GDM1 (cell line): ENCODE data around the gene PRDX1.
"Not testable (repeated sequence)": the region's sequence is repeated elsewhere in the genome, so short reads cannot be mapped to it uniquely, and the experiment has no call there.

Experiments used
- DNase-seq: peaks from one replicate; lab custom pipeline; 2025; lab: John Stamatoyannopoulos, UW

PRDX1 gene

DNA sequence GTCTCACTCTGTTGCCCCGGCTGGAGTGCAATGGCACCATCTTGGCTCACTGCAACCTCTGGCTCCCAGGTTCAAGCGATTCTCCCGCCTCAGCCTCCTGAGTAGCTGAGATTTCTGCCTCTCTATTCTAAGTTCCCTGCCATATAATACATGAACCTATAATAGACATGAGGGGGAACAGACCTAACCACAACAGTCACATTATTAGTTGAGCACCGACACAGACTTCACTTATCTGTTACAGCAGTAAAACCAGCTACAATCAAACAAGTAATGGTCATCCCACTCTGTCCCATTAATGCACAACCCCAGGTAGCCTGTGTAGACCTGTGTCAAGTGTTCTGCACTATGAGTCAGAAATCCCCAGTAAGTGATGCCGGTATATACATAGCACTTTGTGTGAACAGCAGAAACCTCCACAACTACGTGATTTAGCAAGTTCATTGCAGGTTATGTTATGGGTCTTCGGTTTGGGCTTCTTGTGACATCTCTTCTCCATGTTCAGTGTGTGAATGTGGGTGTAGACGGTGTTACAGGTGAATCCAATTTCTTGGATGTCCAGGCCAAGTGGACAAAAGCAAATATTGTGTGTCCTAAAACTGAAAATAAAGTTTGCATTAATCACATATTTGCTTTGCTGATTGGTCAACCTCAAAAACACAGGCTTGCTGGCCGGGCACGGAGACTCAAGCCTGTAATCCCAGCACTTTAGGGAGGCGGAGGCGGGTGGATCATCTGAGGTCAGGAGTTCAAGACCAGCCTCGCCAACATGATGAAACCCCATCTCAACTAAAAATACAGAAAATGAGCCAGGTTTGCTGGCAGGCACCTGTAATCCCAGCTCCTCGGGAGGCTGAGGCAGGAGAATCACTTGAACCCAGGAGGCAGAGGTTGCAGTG is 18.0 kb downstream of the PRDX1 start:
- no peak for DNase-seq

GRCh38 chr1:45501505-45501859 is 20.2 kb downstream of the PRDX1 start:
- no peak for DNase-seq

DNA sequence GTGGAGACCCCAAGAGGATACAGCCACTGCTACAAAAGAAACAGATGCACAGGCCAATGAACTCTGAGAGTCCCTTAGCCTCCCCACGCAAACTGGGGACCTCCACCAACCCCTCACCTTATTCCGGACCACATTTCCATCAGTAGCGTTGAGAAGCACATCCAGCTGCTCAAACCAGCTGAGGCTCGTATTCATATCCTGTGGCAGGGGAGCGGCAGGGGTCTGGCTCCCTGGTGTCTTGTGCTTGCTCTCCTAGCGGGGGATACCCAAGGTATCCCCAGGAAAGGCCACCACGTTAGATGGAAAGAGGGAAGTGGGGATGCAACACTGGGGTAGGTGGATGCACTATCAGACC is 22.3 kb downstream of the PRDX1 start:
- DNase-seq, result no peak

- no peak for DNase-seq
Observed at GRCh38 chr1:45498279-45498678, 23.4 kb downstream of the PRDX1 start.

GRCh38 chr1:45493116-45493697 is 28.5 kb downstream of the PRDX1 start:
- DNase-seq, result peak; percentile 20

DNA sequence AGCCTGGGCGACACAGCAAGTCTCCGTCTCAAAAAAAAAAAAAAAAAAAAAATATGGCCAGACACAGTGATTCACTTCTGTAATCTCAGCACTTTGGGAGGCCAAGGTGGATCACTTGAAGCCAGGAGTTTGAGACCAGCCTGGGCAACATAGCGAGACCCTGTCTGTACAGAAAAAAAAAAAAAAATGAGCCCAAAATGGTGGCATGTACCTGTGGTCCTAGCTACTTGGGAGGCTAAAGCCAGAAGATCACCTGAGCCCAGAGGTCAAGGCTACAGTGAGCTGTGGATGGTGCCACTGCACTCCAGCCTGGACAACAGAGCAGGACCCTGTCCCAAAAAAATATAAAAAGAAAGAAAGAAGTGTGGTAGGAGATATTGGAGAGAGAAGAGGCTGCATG is 29.0 kb downstream of the PRDX1 start:
- DNase-seq, result no peak

GRCh38 chr1:45491487-45492260 is 30.0 kb downstream of the PRDX1 start:
- DNase-seq, result no peak

DNA sequence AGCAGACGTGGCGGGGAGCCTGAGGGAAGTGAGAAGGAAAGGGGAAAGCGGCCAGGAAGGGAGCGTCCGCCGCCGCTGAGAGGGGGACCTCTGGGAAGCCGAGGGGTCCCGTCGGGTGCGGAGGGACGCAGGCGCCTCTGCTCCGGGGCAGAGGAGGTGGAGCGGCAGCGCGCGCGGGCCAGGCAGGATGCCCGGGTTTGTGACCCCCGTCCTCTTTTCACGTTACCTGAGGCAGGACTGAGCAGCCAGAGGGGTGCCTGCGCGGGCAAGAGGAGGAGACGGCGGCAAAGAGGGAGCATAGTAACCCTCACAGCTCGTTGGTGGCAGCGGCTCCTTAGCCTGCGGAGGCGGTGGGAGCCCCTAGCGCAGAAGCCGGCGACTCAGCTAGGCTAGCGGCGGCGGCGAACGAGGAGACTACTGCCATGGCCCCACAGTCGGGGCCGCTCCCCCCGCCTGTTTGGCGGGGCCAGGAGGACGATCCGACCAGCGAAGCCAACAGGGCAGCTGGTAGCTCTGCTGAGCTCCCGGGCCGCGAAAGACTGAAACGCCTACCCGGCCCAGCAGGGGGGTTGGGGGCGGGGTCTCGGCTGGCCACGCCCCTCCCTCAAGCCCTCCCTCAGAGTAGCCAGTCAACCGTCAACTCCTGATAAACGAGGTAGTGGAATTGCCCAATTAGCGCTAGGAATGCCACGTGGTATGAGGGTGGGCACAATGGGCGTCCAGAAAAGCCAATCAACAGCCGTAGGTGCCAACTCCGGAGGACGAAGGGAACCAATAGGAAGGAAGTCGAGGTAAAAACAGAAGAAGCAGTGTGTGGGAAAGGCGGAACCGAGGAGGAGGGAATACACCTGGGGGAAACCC is 30.8 kb downstream of the PRDX1 start, which contains the start of gene TESK2:
Gene TESK2 (minus strand): TSS at position 538 of the 861 bp plus-strand sequence. CDS start 33,378 bp downstream, outside the sequence.
- DNase-seq, result peak; percentile 99

DNA sequence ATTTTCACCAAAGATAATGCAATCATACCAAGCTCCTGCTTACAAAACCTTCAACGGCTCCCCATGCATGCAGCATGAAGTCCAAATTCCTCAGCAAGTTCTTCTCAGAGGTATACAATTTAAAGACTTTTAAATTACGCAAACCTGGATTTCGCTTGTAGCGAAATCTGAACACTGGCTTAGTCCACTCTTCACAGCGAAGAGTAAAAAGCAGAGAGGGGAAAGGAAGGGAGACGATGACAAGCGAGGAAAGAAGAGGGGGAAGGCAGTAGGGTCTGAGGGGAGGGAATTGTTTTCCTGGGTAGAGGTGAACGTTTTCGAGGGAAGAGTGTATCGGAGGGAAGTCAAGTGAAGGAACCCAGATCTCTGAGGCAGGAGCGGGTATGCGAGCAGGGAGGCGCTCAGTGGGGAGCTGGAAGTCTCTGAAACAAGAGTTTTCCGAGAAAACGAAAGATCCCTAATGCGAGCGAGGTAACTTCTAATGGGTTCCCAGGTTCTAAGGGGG is 31.5 kb downstream of the PRDX1 start:
- DNase-seq, result no peak

DNA sequence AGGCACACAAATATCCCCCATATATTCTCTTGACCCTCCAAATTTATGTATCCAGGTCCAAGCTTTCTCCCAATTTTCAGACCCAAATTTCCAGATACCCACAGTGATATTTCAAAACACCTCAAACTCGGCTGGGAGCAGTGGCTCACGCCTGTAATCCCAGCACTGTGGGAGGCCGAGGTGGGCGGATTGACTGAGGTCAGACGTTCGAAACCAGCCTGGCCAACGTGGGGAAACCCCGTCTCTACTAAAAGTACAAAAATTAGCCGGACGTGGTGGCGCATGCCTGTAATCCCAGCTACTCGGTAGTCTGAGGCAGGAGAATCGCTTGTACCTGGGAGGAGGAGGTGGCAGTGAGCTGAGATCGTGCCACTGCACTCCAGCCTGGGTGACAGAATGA is 32.3 kb downstream of the PRDX1 start:
- not testable (repeated sequence) for DNase-seq

DNA sequence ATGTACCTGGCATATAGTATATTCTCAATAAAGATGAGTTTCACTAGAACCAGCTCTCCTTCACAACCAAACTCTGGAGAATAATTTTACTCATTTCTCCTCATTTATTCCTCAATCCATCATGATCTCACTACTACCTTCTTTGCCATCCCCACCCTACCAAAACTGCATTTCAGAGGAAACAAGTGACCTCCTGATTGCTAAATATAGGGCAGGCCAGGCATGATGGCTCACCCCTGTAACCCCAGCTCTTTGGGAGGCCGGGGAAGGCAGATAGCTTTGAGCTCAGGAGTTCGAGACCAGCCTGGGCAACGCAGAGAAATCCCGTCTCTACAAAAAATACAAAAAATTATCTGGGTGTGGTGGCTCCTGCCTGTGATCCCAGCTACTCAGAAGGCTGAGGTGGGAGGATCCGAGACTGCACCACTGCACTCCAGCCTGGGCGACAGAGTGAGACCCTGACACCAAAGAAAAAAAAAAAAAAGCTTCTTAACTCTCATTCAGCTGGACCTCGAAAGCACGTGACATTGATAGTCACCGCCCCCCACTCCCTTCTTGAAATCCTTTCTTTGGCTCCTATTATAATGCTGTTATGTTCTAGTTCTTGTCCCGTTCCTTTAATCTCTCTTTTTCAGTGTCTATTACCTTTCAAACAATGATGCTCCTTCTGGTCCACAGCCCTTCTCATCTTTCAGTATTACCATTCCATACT is 32.9 kb downstream of the PRDX1 start:
- no peak for DNase-seq

DNA sequence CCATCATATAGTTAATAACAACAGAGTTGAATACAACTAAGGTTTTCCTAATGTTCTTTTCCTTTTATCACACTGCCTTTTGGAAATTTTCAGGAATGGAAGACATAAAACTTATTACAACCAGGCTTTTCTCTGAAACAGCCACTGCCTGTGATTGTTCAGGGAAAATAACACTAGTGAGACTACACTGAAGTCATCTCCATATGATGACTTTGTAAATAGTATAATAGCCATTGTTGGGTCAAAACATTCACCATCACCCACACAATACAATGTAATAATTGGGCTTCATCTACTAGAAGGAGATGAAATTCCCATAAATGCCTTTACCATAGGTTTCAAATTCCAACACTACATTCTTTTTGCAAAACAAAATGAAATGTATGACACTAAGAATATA is 35.7 kb downstream of the PRDX1 start:
- no peak for DNase-seq

DNA sequence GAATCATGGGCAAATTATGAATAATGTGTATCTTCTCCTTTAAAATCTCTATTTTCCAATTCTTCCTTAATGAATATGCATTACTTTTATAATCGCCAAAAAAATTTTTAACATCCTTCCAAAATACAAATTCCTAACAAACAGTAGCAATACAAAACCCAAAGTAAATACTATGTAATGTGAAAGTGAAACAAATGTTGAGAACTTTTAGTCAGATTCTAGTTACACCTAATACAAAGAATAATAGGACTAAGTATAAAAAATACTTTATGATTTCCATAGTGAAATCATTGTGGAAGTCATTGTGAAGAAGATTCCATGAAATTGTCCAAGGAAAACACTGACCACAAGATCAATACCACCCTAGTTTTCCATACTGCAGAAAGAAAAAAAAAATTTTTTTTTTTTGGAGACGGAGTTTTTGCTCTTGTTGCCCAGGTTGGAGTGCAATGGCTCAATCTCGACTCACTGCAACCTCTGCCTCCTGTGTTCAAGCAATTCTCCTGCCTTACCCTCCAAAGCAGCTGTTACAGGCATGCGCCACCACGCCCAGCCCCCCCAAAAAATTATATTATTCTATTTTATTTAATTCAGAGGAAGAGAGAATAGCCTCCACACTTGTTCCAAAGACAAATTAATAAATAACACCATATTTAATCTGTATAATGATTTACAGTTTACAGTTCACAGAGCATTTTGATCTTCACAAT is 42.5 kb downstream of the PRDX1 start:
- DNase-seq, result no peak

GRCh38 chr1:45478121-45478814 is 43.4 kb downstream of the PRDX1 start:
- no peak for DNase-seq

DNA sequence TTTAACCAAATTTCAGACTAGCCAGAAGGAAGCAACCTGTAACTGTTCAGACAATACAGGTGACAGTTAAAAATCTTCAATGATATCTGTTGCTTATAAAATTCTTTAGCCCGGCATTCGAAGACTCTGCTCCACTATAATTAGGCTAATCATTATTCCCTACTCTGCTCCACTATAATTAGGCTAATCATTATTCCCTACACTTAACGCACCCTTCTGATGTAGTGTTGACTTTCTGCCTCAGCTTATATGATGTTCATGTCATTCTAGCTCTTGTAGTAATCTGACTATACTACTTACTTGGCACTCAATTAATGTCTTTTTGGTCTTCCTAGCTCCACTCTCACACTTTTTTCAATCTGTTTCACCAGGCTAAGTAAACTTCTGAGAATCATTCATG is 44.0 kb downstream of the PRDX1 start:
- DNase-seq, result no peak

- not testable (repeated sequence) for DNase-seq
Observed at GRCh38 chr1:45474194-45474593, 47.5 kb downstream of the PRDX1 start.

GRCh38 chr1:45473302-45473701 is 48.4 kb downstream of the PRDX1 start:
- no peak for DNase-seq

DNA sequence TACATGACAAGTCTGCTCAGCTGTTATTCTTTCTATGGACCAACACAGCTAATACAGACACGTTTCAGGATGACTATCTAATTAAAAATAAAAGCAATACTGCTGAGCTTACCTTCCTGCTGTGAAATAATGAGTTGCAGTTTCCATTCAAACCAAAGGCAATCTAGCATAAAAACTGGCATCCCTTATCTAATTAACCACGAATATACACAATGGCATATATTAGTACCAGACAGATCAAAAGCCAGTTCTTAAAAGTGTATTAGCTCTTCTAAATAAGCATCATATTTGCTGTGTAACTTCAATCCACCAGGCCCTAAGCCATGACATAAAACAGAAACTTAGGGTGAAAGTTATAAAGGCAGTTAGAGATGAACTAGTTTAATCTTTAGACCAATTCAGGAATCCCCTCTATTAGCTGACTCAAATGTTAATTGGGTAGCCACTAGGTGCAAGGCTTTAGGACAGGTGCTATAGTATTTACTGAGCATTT is 51.3 kb downstream of the PRDX1 start:
- no peak for DNase-seq

DNA sequence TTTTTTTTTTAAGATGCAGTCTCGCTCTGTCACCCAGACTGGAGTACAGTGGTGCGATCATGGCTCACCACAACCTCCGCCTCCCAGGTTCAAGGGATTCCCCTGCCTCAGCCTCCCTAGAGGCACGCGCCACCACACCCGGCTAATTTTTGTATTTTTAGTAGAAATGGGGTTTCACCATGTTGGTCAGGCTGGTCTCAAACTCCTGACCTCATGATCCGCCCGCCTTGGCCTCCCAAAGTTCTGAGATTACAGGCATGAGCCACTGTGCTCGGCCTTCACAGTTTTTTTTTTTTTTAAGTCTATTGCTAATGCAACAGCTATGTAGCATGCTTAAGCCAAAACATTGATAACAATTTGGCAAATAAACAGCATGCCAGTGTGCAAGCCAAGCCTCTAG is 54.3 kb downstream of the PRDX1 start:
- DNase-seq, result not testable (repeated sequence)

GRCh38 chr1:45465277-45465676 is 56.4 kb downstream of the PRDX1 start:
- no peak for DNase-seq
